OCI-LY7 (cell line): Measurements from ENCODE around the gene USH2A. TPM values are rescaled to one million over a fixed set of nuclear protein-coding genes. Genes with fewer than 3 reads are reported as not detected.

Experiments used
- BruUV-seq: library from RNA; stranded (reverse); fragments of 400-500 nt; replicated peaks from 2 replicates; lab custom pipeline; 2021; lab: Mats Ljungman, UMichigan
- CTCF ChIA-PET: fragments of 300-600 bp; sonication (Branson Sonifier 250); formaldehyde crosslinking; loops from one replicate; lab custom pipeline; 2022; ENCODE audit warnings: antibody characterized with exemption; ENCODE audit not compliant: unreplicated experiment; lab: Charles Lee
- POLR2A ChIA-PET: fragments of 300-600 bp; sonication (Branson Sonifier 250); formaldehyde crosslinking; loops from one replicate; lab custom pipeline; 2022; ENCODE audit warnings: antibody characterized with exemption; lab: Charles Lee
- DNase-seq: peaks from one replicate; pipeline ENCODE4 v3.0.0-alpha.2; 2015; ENCODE audit warnings: low spot score
- H2AFZ ChIP-seq: fragments of 200-600 bp; sonication (generic), shearing (Covaris generic); 2 replicates; pipeline ENCODE4 v1.6.1; 2014; ENCODE audit warnings: mild to moderate bottlenecking, antibody characterized with exemption, low read length, moderate library complexity
- H3K27ac ChIP-seq: fragments of 200-600 bp; sonication (generic); 2 replicates; pipeline ENCODE4 v1.5.1; 2014; ENCODE audit warnings: mixed run types, low read depth, mild to moderate bottlenecking, moderate library complexity, low read length, inconsistent platforms; ENCODE audit not compliant: poor library complexity, severe bottlenecking
- H3K36me3 ChIP-seq: fragments of 200-600 bp; sonication (generic); 2 replicates; pipeline ENCODE4 v1.6.1; 2014; ENCODE audit warnings: mild to moderate bottlenecking, antibody characterized with exemption, low read length, moderate library complexity, mixed read lengths; ENCODE audit not compliant: insufficient read depth
- H3K4me1 ChIP-seq: fragments of 200-600 bp; sonication (generic); 2 replicates; pipeline ENCODE4 v1.5.1; 2014; ENCODE audit warnings: mild to moderate bottlenecking, low read length; ENCODE audit not compliant: insufficient read depth, poor library complexity, severe bottlenecking
- H3K4me2 ChIP-seq: fragments of 200-600 bp; sonication (generic); 2 replicates; pipeline ENCODE4 v1.6.1; 2014; ENCODE audit warnings: mild to moderate bottlenecking, low read length
- H3K4me3 ChIP-seq: fragments of 200-600 bp; sonication (generic); 2 replicates; pipeline ENCODE4 v1.5.1; 2014; ENCODE audit warnings: mild to moderate bottlenecking, low read depth, low read length; ENCODE audit not compliant: poor library complexity, severe bottlenecking
- H3K79me2 ChIP-seq: fragments of 200-600 bp; sonication (generic); 2 replicates; pipeline ENCODE4 v1.6.1; 2016; ENCODE audit warnings: low read depth, mild to moderate bottlenecking, low read length, moderate library complexity, mixed read lengths; ENCODE audit not compliant: insufficient read depth
- H3K9me2 ChIP-seq: fragments of 200-600 bp; sonication (generic); 2 replicates; pipeline ENCODE4 v1.6.1; 2016; ENCODE audit warnings: mild to moderate bottlenecking, low read length, mixed read lengths; ENCODE audit not compliant: insufficient read depth
- H3K9me3 ChIP-seq: fragments of 200-600 bp; sonication (generic); 2 replicates; pipeline ENCODE4 v1.6.1; 2014; ENCODE audit warnings: mild to moderate bottlenecking, mixed run types, low read length, mixed read lengths
- H4K20me1 ChIP-seq: fragments of 200-600 bp; sonication (generic); 2 replicates; pipeline ENCODE4 v1.6.1; 2014; ENCODE audit warnings: mild to moderate bottlenecking, antibody characterized with exemption, low read length, moderate library complexity, mixed read lengths; ENCODE audit not compliant: insufficient read depth
- EZH2phosphoT487 ChIP-seq: fragments of 200-600 bp; sonication (generic); IDR thresholded peaks from 2 replicates; pipeline ENCODE4 v1.6.1; 2018; ENCODE audit warnings: low read depth, borderline replicate concordance, mild to moderate bottlenecking, mixed run types, antibody characterized with exemption, low read length, moderate library complexity, mixed read lengths
- intact Hi-C: fragments of 100-400 bp; cut with micrococcal nuclease; formaldehyde crosslinking; loops from one replicate; pipeline ENCODE4 v1.10.0; 2022; ENCODE audit not compliant: unreplicated experiment
- total RNA-seq, 2 experiments: library from RNA; depleted of rRNA in 1 of 2; stranded (reverse); fragments of >200 nt in 1 of 2; shearing (Covaris generic) in 1 of 2; gene quantifications; 2 replicates each; pipeline ENCODE4 v1.2.3, GENCODE V29; 2014 to 2022
- TF ChIP-seq, protein P1 (sequence below): fragments of 200-600 bp; sonication (generic); conservative IDR thresholded peaks from 2 replicates; pipeline ENCODE4 v1.5.1; 2014; ENCODE audit warnings: mild to moderate bottlenecking, antibody characterized with exemption, low read length, moderate library complexity, mixed read lengths

USH2A gene
- total RNA-seq, 2 experiments from 2014 or later: not detected

DNA sequence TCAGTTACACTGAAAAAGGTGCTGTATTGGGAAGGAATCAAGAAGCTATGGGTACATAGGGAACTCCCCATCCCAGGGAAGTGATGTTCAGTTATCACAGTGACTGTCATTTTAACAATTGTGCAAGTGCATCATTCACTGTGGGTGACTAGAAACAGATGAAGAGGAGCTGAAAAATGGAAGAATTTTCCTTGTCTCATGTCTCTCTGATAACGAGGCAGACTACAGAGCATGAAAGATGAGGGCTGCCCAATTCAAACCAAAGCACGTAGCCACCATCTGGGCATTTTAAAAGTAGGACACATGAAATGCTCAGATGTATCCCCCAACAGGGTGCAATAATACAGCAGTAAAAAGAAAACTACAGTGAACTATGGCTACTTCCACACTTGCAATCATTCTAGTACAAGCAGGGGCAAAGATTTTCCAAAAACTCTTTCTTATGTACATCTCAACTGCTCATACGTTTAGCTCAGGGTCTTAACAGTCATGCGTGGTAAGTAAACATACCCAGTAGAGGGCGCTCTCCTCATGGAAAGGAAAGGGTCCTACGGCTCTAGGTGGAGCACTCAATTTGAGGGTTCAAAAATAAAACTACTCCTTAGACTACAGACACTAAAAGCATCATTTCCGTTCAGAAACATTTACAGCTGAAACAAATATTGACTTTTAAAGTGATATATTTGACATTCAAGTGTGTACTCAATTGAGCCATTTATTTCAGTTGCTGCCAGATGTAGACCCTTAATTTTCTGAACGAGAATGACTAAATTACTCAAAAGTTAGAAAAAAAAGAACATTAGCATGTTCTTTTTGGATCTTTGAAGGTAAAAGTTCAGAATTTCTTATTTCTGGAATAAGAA, 713.0 kb downstream of the USH2A start:
- intact Hi-C loops: no loop called here

DNA sequence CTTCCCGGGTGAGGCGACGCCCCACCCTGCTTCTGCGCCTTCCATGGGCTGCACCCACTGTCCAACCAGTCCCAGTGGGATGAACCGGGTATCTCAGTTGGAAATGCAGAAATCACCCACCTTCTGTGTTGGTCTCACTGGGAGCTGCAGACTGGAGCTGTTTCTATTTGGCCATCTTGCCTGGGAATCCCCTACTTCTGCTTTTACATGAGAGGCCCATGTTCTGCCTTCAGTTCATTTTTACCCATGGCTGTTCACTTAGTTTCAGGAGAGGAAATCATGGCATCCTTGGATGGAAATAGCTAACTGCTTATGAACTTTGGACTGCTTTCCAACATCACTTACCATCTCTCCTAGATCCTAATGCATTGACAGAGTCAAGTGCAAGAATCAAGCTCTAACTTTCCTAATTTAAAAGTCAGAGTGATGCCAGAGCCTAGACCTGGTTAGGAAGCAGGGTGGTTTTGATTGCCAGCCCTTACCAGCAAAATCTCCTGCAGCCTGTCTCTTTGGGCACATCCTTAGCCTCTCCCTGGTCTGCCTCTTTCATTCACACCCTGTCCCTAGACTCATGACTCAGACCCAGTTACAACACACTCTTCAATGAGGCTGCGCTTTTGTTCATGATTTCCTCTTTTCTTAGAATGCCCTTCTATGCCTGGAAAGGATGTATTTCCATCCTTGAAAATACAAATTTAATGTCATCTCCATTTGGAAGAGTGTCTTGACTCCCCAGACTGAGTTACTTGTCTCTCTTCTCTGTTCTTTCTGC, 719.0 kb downstream of the USH2A start:
- Histone ChIP-seq H3K79me2 (no peaks in the 10 kb centered on the region), H3K27ac (no peak overlapping the region), H3K9me2 (no peaks in the 10 kb centered on the region), H3K9me3 (no peaks in the 10 kb centered on the region), H3K4me3 (no peak overlapping the region), H4K20me1 (no peaks in the 10 kb centered on the region), H3K36me3 (no peaks in the 10 kb centered on the region), H3K4me2 (no peak overlapping the region), H2AFZ (no peak overlapping the region), H3K4me1 (no peaks in the 10 kb centered on the region)
- no TSS peak for BruUV-seq
- ChIA-PET POLR2A (no interaction called here), CTCF (no interaction called here)
- TF ChIP-seq EZH2phosphoT487: no peak
- TF ChIP-seq, protein P1, sequence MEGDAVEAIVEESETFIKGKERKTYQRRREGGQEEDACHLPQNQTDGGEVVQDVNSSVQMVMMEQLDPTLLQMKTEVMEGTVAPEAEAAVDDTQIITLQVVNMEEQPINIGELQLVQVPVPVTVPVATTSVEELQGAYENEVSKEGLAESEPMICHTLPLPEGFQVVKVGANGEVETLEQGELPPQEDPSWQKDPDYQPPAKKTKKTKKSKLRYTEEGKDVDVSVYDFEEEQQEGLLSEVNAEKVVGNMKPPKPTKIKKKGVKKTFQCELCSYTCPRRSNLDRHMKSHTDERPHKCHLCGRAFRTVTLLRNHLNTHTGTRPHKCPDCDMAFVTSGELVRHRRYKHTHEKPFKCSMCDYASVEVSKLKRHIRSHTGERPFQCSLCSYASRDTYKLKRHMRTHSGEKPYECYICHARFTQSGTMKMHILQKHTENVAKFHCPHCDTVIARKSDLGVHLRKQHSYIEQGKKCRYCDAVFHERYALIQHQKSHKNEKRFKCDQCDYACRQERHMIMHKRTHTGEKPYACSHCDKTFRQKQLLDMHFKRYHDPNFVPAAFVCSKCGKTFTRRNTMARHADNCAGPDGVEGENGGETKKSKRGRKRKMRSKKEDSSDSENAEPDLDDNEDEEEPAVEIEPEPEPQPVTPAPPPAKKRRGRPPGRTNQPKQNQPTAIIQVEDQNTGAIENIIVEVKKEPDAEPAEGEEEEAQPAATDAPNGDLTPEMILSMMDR: no peak
- no peak for DNase-seq
- intact Hi-C loops: no loop called here

More for the DNA sequence above, 713.0 kb downstream of the USH2A start:
- CTCF ChIA-PET: no interaction called here
- H3K9me3 ChIP-seq: no peaks in the 10 kb centered on the region
- no peaks in the 10 kb centered on the region for H3K36me3 ChIP-seq
- no peaks in the 10 kb centered on the region for H3K79me2 ChIP-seq
- H3K9me2 ChIP-seq: no peaks in the 10 kb centered on the region
- no peaks in the 10 kb centered on the region for H3K4me1 ChIP-seq
- H3K4me2 ChIP-seq: no peak overlapping the region
- peak; percentile 58 for DNase-seq
- no peak overlapping the region for H3K27ac ChIP-seq
- TF ChIP-seq EZH2phosphoT487: no peak
- TF ChIP-seq, protein P1: peak; percentile 86
- no peaks in the 10 kb centered on the region for H4K20me1 ChIP-seq
- H2AFZ ChIP-seq: no peak overlapping the region
- H3K4me3 ChIP-seq: no peak overlapping the region
- POLR2A ChIA-PET: interaction anchor here (0.7 kb wide), 1 partner anchor 679 kb away, joined by 3 read pairs; no protein-coding TSS in a partner anchor
- no TSS peak for BruUV-seq
